ENCODE results near the gene PDCD10.

DNA sequence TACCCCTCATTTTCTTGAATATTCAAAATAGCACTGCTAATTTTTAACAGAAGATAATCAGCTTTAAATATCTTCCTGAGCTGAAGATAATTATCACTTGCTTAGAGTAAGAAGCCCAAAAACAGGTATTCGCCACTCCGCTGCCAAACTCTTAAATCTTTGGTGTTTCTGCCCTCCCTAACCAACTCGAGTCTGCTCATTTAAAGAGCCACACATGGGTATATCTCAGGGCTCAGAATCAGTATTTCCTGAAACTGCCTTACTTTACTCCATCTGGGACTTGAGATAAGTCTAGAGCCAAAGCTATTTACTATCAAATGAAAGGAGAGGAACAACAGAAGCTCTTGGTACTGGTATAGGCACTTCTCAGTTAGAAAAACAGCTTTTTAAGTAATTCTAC lies 10.8 kb downstream of the PDCD10 start:
- TF ChIP-seq CTCF (IDR thresholded peaks at IDR 0.05) (no peak), POLR2AphosphoS5 (IDR thresholded peaks at IDR 0.05) (no peak)
